Erythroblast (primary cell): Measurements from ENCODE around the gene CPXM1.

Experiments
- GATA1 ChIP-seq: IDR thresholded peaks from 2 replicates; pipeline ENCODE4 v1.6.1; 2011; ENCODE audit warnings: low read depth, mild to moderate bottlenecking, control low read depth, low read length, moderate library complexity
- POLR2A ChIP-seq: IDR thresholded peaks from 2 replicates; pipeline ENCODE4 v1.6.1; 2011; ENCODE audit warnings: mild to moderate bottlenecking, low read length

DNA sequence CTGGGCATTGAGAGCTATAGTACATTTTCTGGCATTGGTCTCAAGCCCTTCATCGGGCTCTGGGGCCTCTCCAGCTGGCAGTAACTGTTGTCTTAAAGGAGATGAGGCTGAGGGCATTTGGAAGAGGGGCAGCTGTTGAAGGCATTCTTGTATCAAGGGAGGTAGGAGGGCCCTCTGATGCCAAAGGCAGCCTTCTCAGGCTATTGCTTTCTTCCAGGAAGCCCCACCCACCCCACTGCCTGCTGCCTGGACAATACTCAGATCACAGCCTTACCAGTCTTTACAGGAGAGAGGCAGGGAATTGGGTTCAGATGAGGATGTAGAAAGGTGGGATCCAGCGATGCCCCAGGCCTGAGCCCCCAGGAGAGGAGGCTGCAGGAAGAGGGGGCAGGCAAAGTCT is 46.0 kb downstream of the CPXM1 start:
- TF ChIP-seq GATA1 (no peak), POLR2A (no peak)
